Nucleus accumbens (tissue), 56 donors: Measurements from ENCODE around the gene FAM114A2.
"Not testable (repeated sequence)": the region's sequence is repeated elsewhere in the genome, so short reads cannot be mapped to it uniquely, and the experiment has no call there.

Source experiments
- DNase-seq, 56 donors: peaks; one replicate each; lab custom pipeline; 2025; lab: John Stamatoyannopoulos, UW

The FAM114A2 gene

GRCh38 chr5:154038707-154039457, at the start of gene FAM114A2, which contains the start of gene MFAP3:
FAM114A2 (minus strand) TSS chr5:154038910; CDS start chr5:154034953, 3,957 bp downstream.
MFAP3 (plus strand) TSS chr5:154038967; CDS start chr5:154049723, 10,756 bp downstream.
- peak in 55 of 56 donors; percentile 15 to 88 (median 71) for DNase-seq

- DNase-seq = peak in 29 of 56 donors; percentile 2 to 69 (median 21)
These were observed 48.5 kb upstream of the FAM114A2 start for GRCh38 chr5:154087260-154087659.

- no peak for DNase-seq
These were observed 47.9 kb upstream of the FAM114A2 start for GRCh38 chr5:154086641-154087040.

GRCh38 chr5:154086146-154086545, 47.4 kb upstream of the FAM114A2 start:
- no peak for DNase-seq

- DNase-seq = no peak
These were observed 45.4 kb upstream of the FAM114A2 start for GRCh38 chr5:154084062-154084639.

GRCh38 chr5:154081246-154081645, 42.5 kb upstream of the FAM114A2 start:
- DNase-seq = no peak

GRCh38 chr5:154078272-154078671, 39.6 kb upstream of the FAM114A2 start:
- DNase-seq = no peak

GRCh38 chr5:154077696-154078095, 39.0 kb upstream of the FAM114A2 start:
- no peak for DNase-seq

GRCh38 chr5:154076240-154076922, 37.7 kb upstream of the FAM114A2 start:
- DNase-seq = no peak

- peak in 54 of 56 donors; percentile 4 to 90 (median 62) for DNase-seq
These were observed 33.9 kb upstream of the FAM114A2 start for GRCh38 chr5:154072414-154073171.

GRCh38 chr5:154071799-154072413, 33.2 kb upstream of the FAM114A2 start:
- DNase-seq = no peak

- DNase-seq = not testable (repeated sequence)
These were observed 31.1 kb upstream of the FAM114A2 start for GRCh38 chr5:154069854-154070253.

- no peak for DNase-seq
These were observed 27.3 kb upstream of the FAM114A2 start for GRCh38 chr5:154065971-154066370.

GRCh38 chr5:154063372-154063771, 24.7 kb upstream of the FAM114A2 start:
- no peak for DNase-seq

- DNase-seq = no peak
These were observed 21.9 kb upstream of the FAM114A2 start for GRCh38 chr5:154060606-154061005.

- DNase-seq = no peak
These were observed 20.9 kb upstream of the FAM114A2 start for GRCh38 chr5:154059583-154059982.

GRCh38 chr5:154059039-154059430, 20.3 kb upstream of the FAM114A2 start:
- no peak for DNase-seq

- no peak for DNase-seq
These were observed 19.6 kb upstream of the FAM114A2 start for GRCh38 chr5:154058055-154059038.

- DNase-seq = no peak
These were observed 16.5 kb upstream of the FAM114A2 start for GRCh38 chr5:154055201-154055600.
